ENCODE data around the gene QRICH2. TPM values are rescaled to one million over a fixed set of nuclear protein-coding genes. Genes with fewer than 3 reads are reported as not detected.
"Not testable (repeated sequence)": the region's sequence is repeated elsewhere in the genome, so short reads cannot be mapped to it uniquely, and the experiment has no call there.

QRICH2 gene
- total RNA-seq, 2 experiments from 2014 or later, result 0.87 to 1.6 TPM

DNA sequence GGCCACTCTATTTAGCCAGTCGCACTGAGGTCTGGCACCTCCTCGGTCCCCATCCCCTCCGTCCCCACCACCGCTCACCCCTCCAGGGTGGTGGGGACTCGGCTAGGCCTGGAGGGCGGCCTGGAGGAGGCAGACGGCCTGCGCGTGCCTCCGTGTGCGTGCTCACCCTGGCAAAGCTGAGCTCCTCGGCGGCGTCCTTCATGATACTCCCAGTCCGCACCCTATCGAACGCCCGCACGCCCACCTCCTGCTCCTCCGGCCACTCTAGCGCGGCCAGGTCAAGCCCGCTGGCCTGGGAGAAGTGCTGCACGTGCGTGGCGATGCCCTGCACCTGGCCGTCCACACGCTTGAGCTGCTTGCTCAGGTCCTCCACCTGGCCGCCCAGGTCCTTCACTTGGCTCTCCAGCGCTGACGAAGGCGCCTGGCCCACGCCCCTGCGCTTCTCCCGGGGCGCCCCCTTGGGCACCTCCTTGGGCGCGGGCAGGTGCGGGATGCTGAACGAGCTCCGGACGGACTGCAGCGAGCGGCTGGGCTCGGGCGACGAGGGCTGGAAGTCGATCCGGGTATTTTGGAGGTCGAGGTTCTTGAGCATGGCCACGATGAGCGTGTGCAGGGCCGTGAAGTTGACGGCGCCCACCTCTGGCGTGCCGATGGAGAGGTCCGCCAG, 644 bp downstream of the QRICH2 start:
- Mint-ChIP-seq H3K4me3 (no peak overlapping the region), H3K36me3 (no peaks in the 10 kb centered on the region), H3K4me1 (peaks cover 1% of the 10 kb centered on the region), H3K9me3 (no peaks in the 10 kb centered on the region), H3K27ac (no peak overlapping the region), H3K27me3 (no peaks in the 10 kb centered on the region)
- DNase-seq, result no peak

- H3K27me3 Mint-ChIP-seq, DNase-seq, H3K27ac Mint-ChIP-seq, H3K9me3 Mint-ChIP-seq, H3K4me3 Mint-ChIP-seq, H3K4me1 Mint-ChIP-seq, H3K36me3 Mint-ChIP-seq: not testable (repeated sequence)
Measured at GRCh38 chr17:76305135-76305454, 3.0 kb downstream of the QRICH2 start.

DNA sequence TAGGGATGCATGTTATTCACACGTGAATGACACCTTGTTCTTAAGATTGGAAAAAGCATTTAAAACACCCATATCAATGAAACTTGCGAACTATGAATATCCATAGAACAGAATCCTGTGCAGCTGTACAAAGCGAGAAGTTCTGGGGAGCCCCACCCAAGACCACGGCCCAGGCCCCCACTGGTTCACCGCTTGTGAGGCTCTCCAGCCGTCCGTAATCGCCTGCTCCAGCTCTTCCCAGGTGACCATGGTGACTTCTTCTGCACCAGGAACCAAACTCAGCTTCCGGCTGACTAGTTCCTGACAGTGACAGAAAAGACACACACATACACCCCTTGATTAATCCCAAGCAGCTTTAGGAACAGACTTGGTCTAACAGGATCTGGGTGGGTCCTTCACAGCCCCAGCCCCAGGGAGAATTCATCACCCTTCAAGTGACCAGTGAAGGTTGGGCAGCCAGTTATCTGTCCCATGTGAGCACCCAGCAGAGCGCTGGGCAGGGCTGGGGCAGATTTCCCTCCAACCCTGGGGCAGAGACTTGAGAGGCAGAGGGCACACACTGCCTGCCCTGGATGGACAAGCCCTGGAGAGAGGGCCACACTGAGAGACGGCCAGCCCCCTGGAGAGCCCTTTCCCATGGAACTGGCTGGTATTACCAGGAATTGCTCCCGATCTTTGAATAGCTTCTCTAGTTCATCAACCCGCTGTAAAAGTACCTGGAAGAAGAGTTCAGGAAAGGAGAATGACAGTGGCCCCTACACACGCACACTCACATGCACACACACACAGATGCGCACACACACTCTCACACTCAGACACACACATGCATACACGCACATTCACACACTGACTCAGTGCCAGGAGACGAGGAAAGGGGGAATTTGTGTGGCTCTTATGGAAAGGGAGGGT, 3.6 kb downstream of the QRICH2 start:
- Mint-ChIP-seq H3K36me3 (no peaks in the 10 kb centered on the region), H3K27ac (no peak overlapping the region), H3K27me3 (no peaks in the 10 kb centered on the region), H3K9me3 (no peaks in the 10 kb centered on the region), H3K4me3 (no peak overlapping the region), H3K4me1 (peaks cover 1% of the 10 kb centered on the region)
- DNase-seq, result no peak

GRCh38 chr17:76297436-76297835, 10.6 kb downstream of the QRICH2 start:
- Mint-ChIP-seq H3K4me3 (no peak overlapping the region), H3K36me3 (no peaks in the 10 kb centered on the region), H3K4me1 (peaks cover 3% of the 10 kb centered on the region), H3K27me3 (no peaks in the 10 kb centered on the region), H3K27ac (no peak overlapping the region), H3K9me3 (no peaks in the 10 kb centered on the region)
- DNase-seq, result no peak

DNA sequence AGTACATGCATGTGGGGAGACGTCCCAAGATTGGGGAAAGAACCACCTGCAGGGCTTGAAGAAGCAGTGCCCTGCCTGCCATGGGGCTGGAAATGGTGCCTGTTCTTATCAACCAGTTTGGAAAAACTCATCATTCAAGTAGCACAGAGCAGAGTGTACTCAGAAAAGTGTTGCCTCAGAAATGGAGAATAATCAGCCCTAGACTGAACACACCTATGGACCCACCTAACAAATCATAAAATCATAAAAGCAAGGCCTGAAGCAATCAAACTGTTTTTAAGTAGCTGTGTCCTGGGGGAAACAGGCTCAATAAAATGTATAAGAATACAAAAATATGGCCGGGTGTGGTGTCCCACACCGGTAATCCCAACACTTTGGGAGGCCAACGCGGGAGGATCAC, 11.2 kb downstream of the QRICH2 start:
- Mint-ChIP-seq H3K27me3 (no peaks in the 10 kb centered on the region), H3K9me3 (no peaks in the 10 kb centered on the region), H3K4me1 (peaks cover 3% of the 10 kb centered on the region), H3K4me3 (no peak overlapping the region), H3K36me3 (no peaks in the 10 kb centered on the region), H3K27ac (no peak overlapping the region)
- no peak for DNase-seq

DNA sequence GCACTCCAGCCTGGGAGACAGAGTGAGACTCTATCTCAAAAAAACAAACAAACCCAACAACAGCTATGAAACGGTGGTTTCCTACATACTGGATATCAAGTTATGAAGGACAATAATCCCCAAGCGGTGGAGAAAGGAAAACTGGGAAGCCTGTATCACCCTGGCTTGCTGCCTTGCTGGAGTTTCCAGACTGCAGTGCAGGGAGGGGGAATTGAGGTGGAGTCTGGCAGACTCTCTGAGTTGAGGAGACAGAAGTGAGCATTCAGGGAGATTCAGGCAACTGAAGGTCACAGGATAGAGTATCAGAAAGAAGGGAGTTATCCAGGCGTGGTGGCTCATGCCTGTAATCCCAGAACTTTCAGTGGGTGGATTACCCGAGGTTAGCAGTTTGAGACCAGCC, 11.9 kb downstream of the QRICH2 start:
- no peak overlapping the region for H3K27ac Mint-ChIP-seq
- H3K27me3 Mint-ChIP-seq, result no peaks in the 10 kb centered on the region
- peaks cover 3% of the 10 kb centered on the region for H3K4me1 Mint-ChIP-seq
- DNase-seq, result no peak
- H3K36me3 Mint-ChIP-seq, result no peaks in the 10 kb centered on the region
- no peak overlapping the region for H3K4me3 Mint-ChIP-seq
- no peaks in the 10 kb centered on the region for H3K9me3 Mint-ChIP-seq

GRCh38 chr17:76293106-76293505, 15.0 kb downstream of the QRICH2 start:
- Mint-ChIP-seq H3K4me3 (no peak overlapping the region), H3K9me3 (no peaks in the 10 kb centered on the region), H3K4me1 (no peaks in the 10 kb centered on the region), H3K27me3 (no peaks in the 10 kb centered on the region), H3K36me3 (no peaks in the 10 kb centered on the region), H3K27ac (no peak overlapping the region)
- DNase-seq, result no peak

DNA sequence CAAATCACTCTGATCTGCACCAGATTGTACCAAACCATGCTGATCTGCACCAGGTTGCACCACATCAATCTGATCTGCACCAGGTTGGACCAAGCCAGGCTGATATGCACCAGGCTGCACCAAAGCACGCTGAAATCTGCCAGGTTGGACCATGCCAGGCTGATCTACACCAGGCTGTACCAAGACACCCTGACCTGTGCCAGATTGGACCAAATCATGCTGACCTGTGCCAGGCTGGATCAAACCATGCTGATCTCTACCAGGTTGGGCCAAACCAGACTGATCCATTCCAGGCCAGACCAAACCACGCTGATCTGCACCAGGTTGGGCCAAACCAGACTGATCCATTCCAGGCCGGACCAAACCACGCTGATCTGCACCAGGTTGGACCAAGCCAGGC, 15.5 kb downstream of the QRICH2 start:
- no peaks in the 10 kb centered on the region for H3K36me3 Mint-ChIP-seq
- H3K4me1 Mint-ChIP-seq, result no peaks in the 10 kb centered on the region
- no peaks in the 10 kb centered on the region for H3K27me3 Mint-ChIP-seq
- no peak overlapping the region for H3K27ac Mint-ChIP-seq
- H3K4me3 Mint-ChIP-seq, result no peak overlapping the region
- no peak for DNase-seq
- H3K9me3 Mint-ChIP-seq, result no peaks in the 10 kb centered on the region

GRCh38 chr17:76281573-76282371, 26.3 kb downstream of the QRICH2 start:
- H3K27ac Mint-ChIP-seq, result no peak overlapping the region
- no peak overlapping the region for H3K4me3 Mint-ChIP-seq
- H3K4me1 Mint-ChIP-seq, result peaks cover 4% of the 10 kb centered on the region
- DNase-seq, result no peak
- no peaks in the 10 kb centered on the region for H3K27me3 Mint-ChIP-seq
- H3K9me3 Mint-ChIP-seq, result no peaks in the 10 kb centered on the region
- H3K36me3 Mint-ChIP-seq, result no peaks in the 10 kb centered on the region

- H3K9me3 Mint-ChIP-seq, result no peaks in the 10 kb centered on the region
- no peaks in the 10 kb centered on the region for H3K36me3 Mint-ChIP-seq
- H3K4me1 Mint-ChIP-seq, result peaks cover 12% of the 10 kb centered on the region
- H3K27me3 Mint-ChIP-seq, result no peaks in the 10 kb centered on the region
- H3K4me3 Mint-ChIP-seq, result no peak overlapping the region
- no peak overlapping the region for H3K27ac Mint-ChIP-seq
- no peak for DNase-seq
Measured at GRCh38 chr17:76280650-76281049, 27.4 kb downstream of the QRICH2 start.

GRCh38 chr17:76279742-76280287, 28.3 kb downstream of the QRICH2 start:
- Mint-ChIP-seq H3K4me3 (no peak overlapping the region), H3K27me3 (no peaks in the 10 kb centered on the region), H3K4me1 (peaks cover 18% of the 10 kb centered on the region), H3K27ac (no peak overlapping the region), H3K36me3 (no peaks in the 10 kb centered on the region), H3K9me3 (no peaks in the 10 kb centered on the region)
- DNase-seq, result no peak

DNA sequence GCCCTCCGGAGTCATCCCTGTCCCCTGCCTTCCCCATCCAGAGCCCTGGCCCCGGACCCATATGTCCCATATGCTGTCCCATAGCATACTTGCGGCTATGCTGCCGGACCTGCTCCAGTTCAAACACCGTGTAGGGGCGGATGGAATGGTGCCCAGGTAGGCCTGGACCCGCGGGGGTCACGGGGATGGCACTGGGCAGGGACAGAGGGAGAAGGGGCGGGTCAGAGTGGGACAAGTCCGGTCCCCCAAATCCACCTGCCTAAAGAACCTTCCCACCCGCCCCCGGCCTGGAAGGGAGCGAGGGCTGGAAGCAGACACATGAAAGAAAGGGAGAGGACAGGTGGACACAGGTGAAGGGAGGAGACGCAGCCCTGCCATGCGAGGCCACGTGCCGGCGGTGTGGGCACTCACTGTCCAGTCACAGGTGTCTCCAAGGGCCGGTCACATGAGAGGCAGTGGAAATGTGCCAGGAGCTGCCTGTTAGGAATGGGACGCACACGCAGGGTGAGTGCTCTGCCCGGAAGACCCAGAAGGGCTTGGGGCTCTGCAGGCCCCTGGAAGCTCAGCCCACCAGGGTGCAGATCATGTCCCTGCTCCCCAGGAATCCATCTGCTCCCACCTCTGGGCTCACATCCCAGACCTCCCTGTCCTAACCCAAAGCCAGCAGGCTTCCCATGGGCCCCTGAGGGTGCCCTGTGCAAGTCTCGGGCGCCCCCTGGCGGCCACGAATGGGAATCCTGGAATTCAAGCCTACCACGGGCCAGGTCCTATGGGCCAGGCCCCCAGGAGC, 28.9 kb downstream of the QRICH2 start:
- H3K4me1 Mint-ChIP-seq, result peaks cover 24% of the 10 kb centered on the region
- no peak overlapping the region for H3K4me3 Mint-ChIP-seq
- no peak overlapping the region for H3K27ac Mint-ChIP-seq
- DNase-seq, result peak; percentile 80
- H3K27me3 Mint-ChIP-seq, result no peaks in the 10 kb centered on the region
- no peaks in the 10 kb centered on the region for H3K9me3 Mint-ChIP-seq
- H3K36me3 Mint-ChIP-seq, result no peaks in the 10 kb centered on the region

DNA sequence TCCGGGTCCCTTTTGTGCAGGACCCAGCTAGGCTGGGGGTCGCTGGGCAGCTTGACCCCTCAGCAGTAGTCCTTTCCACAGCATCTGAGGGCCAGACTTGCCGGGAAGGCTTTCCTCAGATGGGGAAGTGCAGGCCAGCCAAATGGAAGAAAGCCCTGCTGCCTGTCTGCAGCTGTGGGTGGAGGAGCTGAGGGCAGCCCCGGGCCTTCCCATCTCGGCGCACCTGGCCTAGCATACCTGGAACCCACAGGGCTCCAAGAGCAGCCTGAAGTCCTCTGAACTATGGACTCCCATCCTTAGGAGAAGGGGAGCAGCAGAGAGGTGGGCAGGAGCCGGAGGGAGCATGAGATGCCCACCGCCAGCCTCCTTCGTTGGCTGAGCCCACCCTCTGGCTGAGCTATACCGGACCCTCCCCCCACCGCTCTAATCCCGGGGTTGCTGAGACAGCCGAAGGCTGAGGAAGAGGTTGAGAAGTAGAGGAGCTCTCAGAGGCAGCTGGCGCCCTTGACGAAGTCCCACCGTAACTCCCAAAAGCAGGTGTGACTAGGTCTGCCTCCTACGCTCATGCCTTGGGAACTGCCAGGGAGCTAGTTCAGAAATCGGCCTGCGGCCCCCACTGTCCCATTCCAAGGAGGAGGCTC, 29.7 kb downstream of the QRICH2 start:
- Mint-ChIP-seq H3K27ac (no peak overlapping the region), H3K4me3 (no peak overlapping the region), H3K36me3 (no peaks in the 10 kb centered on the region), H3K27me3 (no peaks in the 10 kb centered on the region), H3K4me1 (peaks cover 31% of the 10 kb centered on the region), H3K9me3 (no peaks in the 10 kb centered on the region)
- no peak for DNase-seq

Data from activated naive CD8-positive, alpha-beta T cell treated with anti-CD3 and anti-CD28 coated beads for 36 hours (primary cell).